SK-N-MC (cell line): Measurements from ENCODE around the gene CARD11.
A peak's percentile ranks its signal among the peaks of the same experiment; 100 is the strongest.

ENCODE experiments used
- DNase-seq: peaks from one replicate; pipeline ENCODE4 v3.0.0-alpha.2; 2011; ENCODE audit warnings: low read depth, low spot score
- H3K27ac ChIP-seq: fragments of 200-600 bp; sonication (generic); 2 replicates; pipeline ENCODE4 v1.5.1; 2016; ENCODE audit warnings: mixed run types
- H3K36me3 ChIP-seq: fragments of 200-600 bp; sonication (generic); 2 replicates; pipeline ENCODE4 v1.6.1; 2017; ENCODE audit warnings: antibody characterized with exemption, low read length, mixed read lengths; ENCODE audit not compliant: insufficient read depth
- H3K4me3 ChIP-seq: fragments of 200-600 bp; sonication (generic); 2 replicates; pipeline ENCODE4 v1.5.1; 2016
- H3K9ac ChIP-seq: fragments of 200-600 bp; sonication (generic); 2 replicates; pipeline ENCODE4 v1.8.0; 2017; ENCODE audit warnings: mixed run types, mixed read lengths; ENCODE audit not compliant: insufficient read length
- H3K9me3 ChIP-seq: fragments of 200-600 bp; sonication (generic); 2 replicates; pipeline ENCODE4 v1.6.1; 2017; ENCODE audit warnings: low read depth, mild to moderate bottlenecking, antibody characterized with exemption, low read length, moderate library complexity, mixed read lengths
- EZH2 ChIP-seq: fragments of 200-600 bp; sonication (generic); IDR thresholded peaks from one replicate; pipeline ENCODE4 v1.6.1; 2017; ENCODE audit warnings: antibody characterized with exemption
- FOXP2 ChIP-seq: optimal IDR thresholded peaks from 2 replicates; pipeline ENCODE3; 2011; ENCODE audit warnings: mild to moderate bottlenecking, moderate library complexity; ENCODE audit not compliant: insufficient read depth; ENCODE audit errors: extremely low read length, control extremely low read depth
- POLR2AphosphoS5 ChIP-seq: IDR thresholded peaks from 2 replicates; pipeline ENCODE4 v1.6.1; 2012; ENCODE audit warnings: mild to moderate bottlenecking, low read depth, low read length, borderline replicate concordance

CARD11 gene

GRCh38 chr7:3007696-3008095 is 36.0 kb downstream of the CARD11 start:
- Histone ChIP-seq H3K27ac (peak overlapping the region; percentile 100), H3K4me3 (peak overlapping the region; percentile 60), H3K9me3 (no peaks in the 10 kb centered on the region), H3K9ac (peak overlapping the region; percentile 80), H3K36me3 (0 out of 2 replicates have a peak, but pooled peaks cover under 1% of the 10 kb centered on the region)
- TF ChIP-seq FOXP2: no peak
- no peak for TF ChIP-seq EZH2
- TF ChIP-seq POLR2AphosphoS5: no peak
- DNase-seq: no peak

- no peak for TF ChIP-seq EZH2
- no peak for TF ChIP-seq POLR2AphosphoS5
- no peak for TF ChIP-seq FOXP2
- H3K9ac ChIP-seq: no peak overlapping the region
- no peaks in the 10 kb centered on the region for H3K36me3 ChIP-seq
- H3K4me3 ChIP-seq: no peak overlapping the region
- peak overlapping the region; percentile 74 for H3K27ac ChIP-seq
- no peaks in the 10 kb centered on the region for H3K9me3 ChIP-seq
- no peak for DNase-seq
These were observed 38.4 kb downstream of the CARD11 start for GRCh38 chr7:3005257-3005656.

DNA sequence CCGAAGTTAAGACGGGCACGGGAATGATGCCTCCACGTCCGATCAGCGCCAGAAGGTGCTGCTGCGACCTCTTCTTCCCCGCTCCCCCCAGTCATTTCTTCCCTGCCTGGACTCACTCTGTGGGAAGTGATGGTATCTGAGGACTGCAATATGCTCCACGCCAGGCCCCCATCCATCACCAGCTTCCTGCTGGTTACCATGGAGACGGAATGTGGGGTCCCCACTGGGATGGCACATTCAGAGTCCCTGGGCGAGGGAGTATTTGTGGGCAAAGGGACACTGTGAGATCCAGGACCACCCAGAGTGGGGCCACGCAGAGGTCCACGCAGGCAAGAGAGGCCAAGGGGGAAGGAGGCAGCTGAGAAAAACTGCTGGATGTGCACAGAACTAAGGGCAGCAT is 39.7 kb downstream of the CARD11 start:
- Histone ChIP-seq H3K27ac (no peak overlapping the region), H3K36me3 (no peaks in the 10 kb centered on the region), H3K4me3 (no peak overlapping the region), H3K9me3 (no peaks in the 10 kb centered on the region), H3K9ac (no peak overlapping the region)
- TF ChIP-seq POLR2AphosphoS5 (no peak), FOXP2 (no peak), EZH2 (no peak)
- no peak for DNase-seq

- H3K9me3 ChIP-seq: no peaks in the 10 kb centered on the region
- no peak overlapping the region for H3K27ac ChIP-seq
- no peak overlapping the region for H3K4me3 ChIP-seq
- no peak for DNase-seq
- no peak for TF ChIP-seq POLR2AphosphoS5
- no peak for TF ChIP-seq EZH2
- TF ChIP-seq FOXP2: no peak
- H3K9ac ChIP-seq: no peak overlapping the region
- H3K36me3 ChIP-seq: no peaks in the 10 kb centered on the region
These were observed 41.0 kb downstream of the CARD11 start for GRCh38 chr7:3002631-3003030.

- Histone ChIP-seq H3K4me3 (no peak overlapping the region), H3K36me3 (no peaks in the 10 kb centered on the region), H3K9ac (no peak overlapping the region), H3K9me3 (no peaks in the 10 kb centered on the region), H3K27ac (no peak overlapping the region)
- DNase-seq: no peak
- no peak for TF ChIP-seq POLR2AphosphoS5
- TF ChIP-seq EZH2: no peak
- TF ChIP-seq FOXP2: no peak
These were observed 43.1 kb downstream of the CARD11 start for GRCh38 chr7:3000566-3000965.

DNA sequence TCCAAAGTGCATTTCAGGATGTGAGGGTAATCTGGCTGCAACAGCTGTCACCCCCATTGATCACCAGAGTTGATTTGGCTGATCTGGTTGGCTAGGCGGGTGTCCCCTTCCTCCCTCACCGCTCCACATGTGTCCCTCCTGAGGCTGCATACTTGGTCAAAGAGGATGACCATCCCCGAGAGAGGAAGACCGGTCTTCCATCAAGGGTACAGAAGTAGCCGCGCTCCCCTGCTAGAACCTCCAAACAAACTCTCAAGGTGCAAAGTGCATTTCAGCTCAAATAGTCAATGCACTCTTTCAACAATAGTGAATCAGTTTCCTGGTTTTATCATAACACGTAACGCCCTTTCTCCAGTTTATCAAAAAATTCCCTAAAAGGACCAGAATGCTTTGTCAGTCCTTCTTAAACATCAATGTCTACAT is 44.6 kb downstream of the CARD11 start:
- no peak overlapping the region for H3K27ac ChIP-seq
- no peaks in the 10 kb centered on the region for H3K36me3 ChIP-seq
- no peak overlapping the region for H3K4me3 ChIP-seq
- no peak for DNase-seq
- no peaks in the 10 kb centered on the region for H3K9me3 ChIP-seq
- no peak for TF ChIP-seq FOXP2
- TF ChIP-seq POLR2AphosphoS5: no peak
- TF ChIP-seq EZH2: no peak
- no peak overlapping the region for H3K9ac ChIP-seq

DNA sequence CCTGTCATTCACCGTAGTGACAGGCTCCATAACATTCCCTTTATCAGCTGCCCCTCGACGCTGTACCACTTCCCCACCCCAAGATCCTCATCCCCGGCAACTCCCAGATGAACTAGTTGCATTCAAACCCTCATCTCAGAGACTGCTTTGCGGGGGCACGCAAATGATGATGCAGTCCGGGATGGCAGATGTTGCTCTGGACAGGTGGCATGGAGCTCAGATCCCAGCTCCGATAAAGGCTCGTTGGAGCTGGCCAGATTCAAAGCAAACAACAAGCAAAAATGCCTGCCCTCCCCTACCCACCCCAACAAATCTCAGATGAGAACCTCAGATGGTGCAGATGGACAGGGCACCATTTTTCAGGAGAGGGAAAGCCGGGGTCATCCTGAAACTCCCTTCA is 46.7 kb downstream of the CARD11 start:
- Histone ChIP-seq H3K9me3 (no peaks in the 10 kb centered on the region), H3K4me3 (no peak overlapping the region), H3K36me3 (no peaks in the 10 kb centered on the region), H3K27ac (no peak overlapping the region), H3K9ac (no peak overlapping the region)
- TF ChIP-seq EZH2 (no peak), FOXP2 (no peak), POLR2AphosphoS5 (no peak)
- no peak for DNase-seq

GRCh38 chr7:2996141-2996540 is 47.5 kb downstream of the CARD11 start:
- no peak for DNase-seq
- Histone ChIP-seq H3K36me3 (no peaks in the 10 kb centered on the region), H3K4me3 (no peak overlapping the region), H3K9me3 (no peaks in the 10 kb centered on the region), H3K9ac (no peak overlapping the region), H3K27ac (no peak overlapping the region)
- TF ChIP-seq POLR2AphosphoS5 (no peak), EZH2 (no peak), FOXP2 (no peak)

- no peak overlapping the region for H3K9ac ChIP-seq
- H3K36me3 ChIP-seq: no peaks in the 10 kb centered on the region
- no peak overlapping the region for H3K27ac ChIP-seq
- TF ChIP-seq EZH2 (no peak), FOXP2 (no peak)
- no peak overlapping the region for H3K4me3 ChIP-seq
- H3K9me3 ChIP-seq: no peaks in the 10 kb centered on the region
- DNase-seq: no peak
These were observed 49.8 kb downstream of the CARD11 start for GRCh38 chr7:2993868-2994267.

DNA sequence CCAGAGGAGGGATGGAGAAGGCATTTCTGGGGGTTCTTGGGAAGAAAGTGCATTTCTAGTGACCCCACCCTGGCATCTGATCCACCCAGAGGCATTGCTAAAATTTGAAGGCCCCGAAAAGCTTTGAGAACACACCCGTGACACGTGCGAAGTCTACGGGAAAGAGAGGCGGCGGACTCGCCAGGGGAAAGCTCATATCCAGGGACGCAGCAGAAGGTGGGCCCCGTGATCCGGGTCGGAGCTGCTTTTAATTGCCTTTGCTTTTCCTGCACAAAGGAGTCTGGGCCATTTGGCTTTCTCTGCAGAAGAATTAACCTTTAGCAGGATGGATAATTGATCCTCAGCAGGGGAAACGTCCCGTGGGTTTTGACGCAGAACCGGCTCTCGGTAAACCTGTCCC is 50.3 kb downstream of the CARD11 start:
- no peak for TF ChIP-seq EZH2
- no peak for TF ChIP-seq POLR2AphosphoS5
- TF ChIP-seq FOXP2: no peak
- Histone ChIP-seq H3K27ac (no peak overlapping the region), H3K9ac (no peak overlapping the region), H3K36me3 (no peaks in the 10 kb centered on the region), H3K4me3 (no peak overlapping the region), H3K9me3 (no peaks in the 10 kb centered on the region)
- no peak for DNase-seq
